GM13977 (cell line): Measurements from ENCODE around the gene PIP5KL1.

Experiments
- DNase-seq: peaks from one replicate; pipeline ENCODE4 v3.0.0; 2012; ENCODE audit warnings: low spot score
- CTCF ChIP-seq: IDR thresholded peaks from 2 replicates; pipeline ENCODE4 v1.5.1; 2012; ENCODE audit warnings: mild to moderate bottlenecking, control low read depth; ENCODE audit not compliant: insufficient read depth; ENCODE audit errors: extremely low read depth, missing control alignments
- in situ Hi-C: fragments of 300-500 bp; cut with MboI; formaldehyde crosslinking; loops from one replicate; pipeline ENCODE4 v1.12.0; 2022; ENCODE audit warnings: low sequenced_read_pairs, low pct_unique_long_range_greater_than_20kb, mixed read lengths, inconsistent platforms; ENCODE audit not compliant: unreplicated experiment

Gene PIP5KL1

GRCh38 chr9:127968042-127968441 is 37.5 kb upstream of the PIP5KL1 start:
- no peak for DNase-seq
- in situ Hi-C loops, result no loop called here
- no peak for TF ChIP-seq CTCF

GRCh38 chr9:127967151-127967809 is 36.7 kb upstream of the PIP5KL1 start:
- no peak for DNase-seq
- in situ Hi-C loops, result no loop called here
- no peak for TF ChIP-seq CTCF

- no peak for TF ChIP-seq CTCF
- in situ Hi-C loops, result no loop called here
- DNase-seq, result no peak
Observed at GRCh38 chr9:127966416-127967150, 36.0 kb upstream of the PIP5KL1 start.

GRCh38 chr9:127965953-127966352 is 35.4 kb upstream of the PIP5KL1 start:
- DNase-seq, result no peak
- TF ChIP-seq CTCF, result no peak
- in situ Hi-C loops, result no loop called here

- in situ Hi-C loops, result no loop called here
- no peak for TF ChIP-seq CTCF
- no peak for DNase-seq
Observed at GRCh38 chr9:127963359-127964064, 32.9 kb upstream of the PIP5KL1 start.

GRCh38 chr9:127963041-127963358 is 32.4 kb upstream of the PIP5KL1 start:
- DNase-seq, result no peak
- in situ Hi-C loops, result no loop called here
- no peak for TF ChIP-seq CTCF
